Peyer's patch (tissue), 4 donors: ENCODE results near the gene CGB7. TPM values are rescaled to one million over a fixed set of nuclear protein-coding genes. Genes with fewer than 3 reads are reported as not detected.
"Not testable (repeated sequence)": the region's sequence is repeated elsewhere in the genome, so short reads cannot be mapped to it uniquely, and the experiment has no call there.

ENCODE experiments used
- DNase-seq, 3 donors: peaks; one replicate each; pipeline ENCODE4 v3.0.0-alpha.2; 2017 to 2019
- H3K27ac ChIP-seq, 4 donors: fragments of 200-600 bp; sonication (generic); one replicate each; pipeline ENCODE4 v1.5.1; 2016 to 2019
- H3K27me3 ChIP-seq, 2 donors: fragments of 200-600 bp; sonication (generic); one replicate each; pipeline ENCODE4 v1.5.1; 2019
- H3K36me3 ChIP-seq, 3 donors: fragments of 200-600 bp; sonication (generic); one replicate each; pipeline ENCODE4 v1.5.1; 2016 to 2019
- H3K4me1 ChIP-seq, 4 donors: fragments of 200-600 bp; sonication (generic); one replicate each; pipeline ENCODE4 v1.5.1; 2016 to 2019
- H3K4me3 ChIP-seq, 4 donors: fragments of 200-600 bp; sonication (generic); 1 replicate in 3 of 4; 2 replicates in 1 of 4; pipeline ENCODE4 v1.5.1; 2016 to 2019; ENCODE audit warnings: mild to moderate bottlenecking in 1 of 4
- H3K9me3 ChIP-seq, 4 donors: fragments of 200-600 bp; sonication (generic); one replicate each; pipeline ENCODE4 v1.5.1; 2016 to 2019; ENCODE audit warnings: mild to moderate bottlenecking in 1 of 4
- CTCF ChIP-seq, 6 experiments: fragments of 450-650 bp in 4 of 6; fragments of 200-600 bp in 2 of 6; sonication (generic) in 1 of 6; IDR thresholded peaks; one replicate each; pipeline ENCODE4 v1.5.1; 2017 to 2019; ENCODE audit warnings: antibody characterized with exemption in 6 of 6, mild to moderate bottlenecking in 3 of 6, moderate library complexity in 1 of 6
- POLR2A ChIP-seq, 2 donors: fragments of 450-650 bp; IDR thresholded peaks; one replicate each; pipeline ENCODE4 v1.5.1; 2017; ENCODE audit warnings: antibody characterized with exemption in 2 of 2, mild to moderate bottlenecking in 2 of 2, moderate library complexity in 2 of 2
- total RNA-seq, 4 donors: library from RNA; depleted of rRNA; stranded (reverse); fragments of >200 nt; gene quantifications; one replicate each; pipeline ENCODE4 v1.1.0, GENCODE V29; 2016

Gene CGB7
- total RNA-seq, 4 donors from 2014 or later, result not detected

GRCh38 chr19:49058562-49058961 lies 1.0 kb upstream of the CGB7 start:
- no peak overlapping the region for H3K27ac ChIP-seq
- H3K36me3 ChIP-seq, result no peaks in the 10 kb centered on the region
- H3K4me3 ChIP-seq, result no peak overlapping the region
- no peaks in the 10 kb centered on the region for H3K27me3 ChIP-seq
- peaks cover 0 to 19% (median 10%) of the 10 kb centered on the region in 4 donors for H3K4me1 ChIP-seq
- no peak for DNase-seq
- H3K9me3 ChIP-seq, result no peaks in the 10 kb centered on the region
- TF ChIP-seq POLR2A (IDR thresholded peaks at IDR 0.05) (no peak), CTCF (IDR thresholded peaks at IDR 0.05) (no peak)

- Histone ChIP-seq H3K4me1 (peaks cover 0 to 19% (median 10%) of the 10 kb centered on the region in 4 donors), H3K4me3 (peak overlapping the region; percentile 39 to 62 (median 60))
- not testable (repeated sequence) for DNase-seq, H3K27ac ChIP-seq, H3K36me3 ChIP-seq, H3K27me3 ChIP-seq, H3K9me3 ChIP-seq
These were observed 500 bp downstream of the CGB7 start for GRCh38 chr19:49056902-49057596.

DNA sequence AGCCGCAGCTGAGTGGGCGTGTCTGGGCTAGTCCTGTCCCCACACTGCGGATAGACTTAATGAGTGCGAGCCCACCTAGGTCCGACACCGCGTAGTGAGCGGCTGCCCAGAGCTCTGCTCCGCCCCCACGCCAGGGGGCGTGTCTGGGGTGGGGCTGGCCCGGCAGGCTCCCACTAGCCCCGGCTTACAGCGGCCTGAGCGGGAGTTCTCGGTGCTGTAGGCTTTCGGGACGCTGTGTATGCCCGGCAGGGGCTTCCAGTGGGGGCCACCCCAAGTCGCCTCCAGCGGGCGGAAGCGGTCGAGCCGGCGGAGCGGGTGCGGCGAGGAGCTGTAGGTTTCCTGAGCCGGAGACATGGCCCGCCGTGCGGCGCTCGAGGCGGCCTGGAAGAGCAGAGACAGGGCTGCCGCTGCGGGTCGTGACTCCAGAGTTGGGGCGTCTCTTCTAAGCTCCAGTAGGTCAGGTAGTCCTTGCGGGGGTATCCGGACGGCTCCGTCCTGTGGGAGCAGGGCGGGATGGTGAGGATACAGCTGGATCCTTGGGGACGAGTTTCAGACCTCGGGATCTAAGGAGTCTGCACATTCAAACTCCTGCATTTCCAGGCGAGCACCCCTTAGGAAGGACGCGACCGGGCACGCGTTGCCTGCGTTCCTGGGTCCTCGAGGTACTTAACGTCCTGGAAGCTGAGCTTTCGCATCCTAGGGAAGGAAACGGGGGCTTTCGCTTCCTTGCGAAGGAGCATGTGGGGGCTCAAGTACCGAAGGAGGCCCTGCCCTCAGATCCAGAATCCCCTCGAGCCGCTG lies 1.2 kb downstream of the CGB7 start:
- H3K27ac ChIP-seq, result no peak overlapping the region

GRCh38 chr19:49050376-49051033 lies 7.0 kb downstream of the CGB7 start:
- H3K36me3 ChIP-seq, H3K4me1 ChIP-seq, H3K9me3 ChIP-seq, H3K27ac ChIP-seq, H3K27me3 ChIP-seq, H3K4me3 ChIP-seq, DNase-seq: not testable (repeated sequence)

More for the DNA sequence above, 1.2 kb downstream of the CGB7 start:
- TF ChIP-seq CTCF (IDR thresholded peaks at IDR 0.05) (peak in 4 of 6 experiments; percentile 15 to 38 (median 28)), POLR2A (IDR thresholded peaks at IDR 0.05) (no peak)
- Histone ChIP-seq H3K4me3 (peak overlapping the region; percentile 39 to 62 (median 60)), H3K36me3 (no peaks in the 10 kb centered on the region), H3K9me3 (no peaks in the 10 kb centered on the region), H3K27me3 (no peaks in the 10 kb centered on the region), H3K4me1 (peaks cover 0 to 19% (median 10%) of the 10 kb centered on the region in 4 donors)
- peak; percentile 45 to 76 (median 72) for DNase-seq

GRCh38 chr19:49049834-49050233 lies 7.7 kb downstream of the CGB7 start:
- H3K36me3 ChIP-seq, H3K4me1 ChIP-seq, DNase-seq, H3K9me3 ChIP-seq, H3K27ac ChIP-seq, H3K4me3 ChIP-seq, H3K27me3 ChIP-seq: not testable (repeated sequence)

- not testable (repeated sequence) for H3K4me3 ChIP-seq, H3K9me3 ChIP-seq, H3K36me3 ChIP-seq, H3K4me1 ChIP-seq, H3K27ac ChIP-seq, H3K27me3 ChIP-seq, DNase-seq
These were observed 8.5 kb downstream of the CGB7 start, which contains the start of gene CGB8 for GRCh38 chr19:49049011-49049410. CGB8 (minus strand) TSS chr19:49049111; CDS start chr19:49048739, 372 bp downstream.

- not testable (repeated sequence) for H3K4me3 ChIP-seq, DNase-seq, H3K27me3 ChIP-seq, H3K36me3 ChIP-seq, H3K9me3 ChIP-seq, H3K4me1 ChIP-seq, H3K27ac ChIP-seq
These were observed 14.0 kb downstream of the CGB7 start, which contains the start of gene CGB5 for GRCh38 chr19:49043548-49043947. CGB5 (plus strand) TSS chr19:49043848; CDS start chr19:49044210, 362 bp downstream.

DNA sequence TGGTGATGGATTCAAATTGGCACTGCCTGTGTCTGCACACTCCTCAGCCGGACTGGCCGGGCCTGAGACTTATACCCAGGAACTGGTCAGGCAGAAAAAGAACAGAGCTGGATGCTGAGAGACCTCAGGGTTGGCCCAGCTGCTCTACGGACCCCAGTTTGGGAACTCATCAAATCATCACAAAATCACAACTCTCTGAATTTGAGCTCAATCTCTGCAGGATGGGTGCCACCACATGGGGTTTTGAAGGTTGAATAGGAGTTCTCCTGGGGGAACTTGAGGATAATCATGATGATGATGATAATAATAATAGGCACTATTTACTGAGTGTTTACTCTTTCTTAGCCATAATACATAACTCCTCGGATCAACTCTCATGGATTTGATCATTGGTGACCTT lies 14.9 kb downstream of the CGB7 start:
- H3K4me3 ChIP-seq, DNase-seq, H3K27me3 ChIP-seq, H3K4me1 ChIP-seq, H3K27ac ChIP-seq, H3K9me3 ChIP-seq, H3K36me3 ChIP-seq: not testable (repeated sequence)
